DOHH2 (cell line): ENCODE results near the gene LARGE1.

ENCODE experiments used
- CTCF ChIP-seq: fragments of 200-600 bp; sonication (generic); IDR thresholded peaks from one replicate; pipeline ENCODE4 v1.5.1; 2014; ENCODE audit warnings: antibody characterized with exemption, mild to moderate bottlenecking, low read depth, low read length; ENCODE audit not compliant: poor library complexity, severe bottlenecking
- EZH2phosphoT487 ChIP-seq: fragments of 200-600 bp; sonication (generic); IDR thresholded peaks from 2 replicates; pipeline ENCODE4 v1.6.1; 2017; ENCODE audit warnings: borderline replicate concordance, mild to moderate bottlenecking, antibody characterized with exemption, low read length, moderate library complexity, mixed read lengths

DNA sequence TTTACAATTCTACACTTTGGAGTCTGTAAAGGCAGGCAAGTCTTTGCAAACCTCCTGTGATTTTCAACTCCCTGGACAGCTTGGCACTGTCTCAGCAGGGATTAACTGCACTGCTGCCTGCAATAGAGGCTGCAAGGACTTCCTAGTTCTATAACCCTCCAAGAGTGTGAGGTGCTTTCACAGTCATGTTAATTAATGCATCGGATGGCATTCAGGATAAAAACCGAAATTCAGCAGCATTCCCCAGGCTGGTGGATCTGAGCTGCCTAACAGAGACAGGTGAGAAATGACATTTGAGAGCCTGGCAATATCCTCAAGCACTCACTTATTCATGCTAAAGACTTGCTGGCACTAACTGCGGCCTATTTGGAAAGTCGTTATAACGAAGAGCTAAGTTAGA, 85.0 kb downstream of the LARGE1 start:
- TF ChIP-seq CTCF (no peak), EZH2phosphoT487 (no peak)
